ENCODE data around the gene MGAT4A.

Gene MGAT4A

DNA sequence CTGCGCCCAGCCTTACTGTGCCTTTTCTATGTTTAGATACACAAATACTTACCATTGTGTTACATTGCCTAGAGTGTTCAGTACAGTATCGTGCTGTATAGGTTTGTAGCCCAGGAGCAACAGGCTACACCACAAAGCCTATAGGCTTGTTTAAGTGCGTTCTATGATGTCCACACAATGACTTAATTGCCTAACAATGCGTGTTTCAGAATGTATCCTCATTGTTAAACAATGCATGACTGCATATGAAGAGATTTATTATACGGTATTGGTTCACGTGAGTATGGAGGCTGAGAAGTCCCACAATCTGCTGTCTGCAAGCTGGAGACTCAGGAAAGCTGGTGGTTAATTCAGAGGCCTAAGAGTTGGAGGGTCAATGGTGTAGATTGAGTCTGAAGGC, 46.1 kb upstream of the MGAT4A start:
- Histone ChIP-seq H3K27me3 (ENCODE audit: control insufficient read depth in 3 of 3, insufficient read depth in 3 of 3, low read depth in 1 of 3, low read length in 3 of 3) (peaks cover 0 to 4% (median 0%) of the 10 kb centered on the region in 3 experiments), H2BK5ac (ENCODE audit: low read length) (no peak overlapping the region), H3K4me3 (ENCODE audit: low read length in 2 of 2) (no peak overlapping the region), H2BK15ac (ENCODE audit: low read length) (no peak overlapping the region), H3K14ac (ENCODE audit: low read length) (no peak overlapping the region), H2AFZ (ENCODE audit: low read length) (no peak overlapping the region), H2AK5ac (ENCODE audit: low read depth, low read length) (no peak overlapping the region), H2BK120ac (ENCODE audit: low read depth, low read length) (no peak overlapping the region), H2BK12ac (ENCODE audit: low read length) (no peak overlapping the region), H3K4me1 (ENCODE audit: control insufficient read depth in 2 of 2, insufficient read depth in 1 of 2, low read depth in 1 of 2, low read length in 2 of 2) (no peaks in the 10 kb centered on the region), H3K4me2 (ENCODE audit: insufficient read depth, low read length, poor library complexity, severe bottlenecking) (no peak overlapping the region), H3K9me3 (replicated peaks in 1 of 2; ENCODE audit: control insufficient read depth in 2 of 2, insufficient read depth in 1 of 2, low read depth in 1 of 2, low read length in 2 of 2) (no peaks in the 10 kb centered on the region), H3K36me3 (replicated peaks in 1 of 2; ENCODE audit: control insufficient read depth in 2 of 2, insufficient read depth in 2 of 2, low read length in 2 of 2) (no peaks in the 10 kb centered on the region), H3K18ac (ENCODE audit: low read length) (no peak overlapping the region), H4K8ac (ENCODE audit: low read depth, low read length) (no peak overlapping the region), H3K23ac (ENCODE audit: low read depth, low read length, poor library complexity) (no peak overlapping the region), H3K27ac (replicated peaks; ENCODE audit: low read length) (no peak overlapping the region), H4K91ac (ENCODE audit: low read depth, low read length, poor library complexity) (no peak overlapping the region), H3K4ac (ENCODE audit: low read length) (no peak overlapping the region), H3K79me1 (ENCODE audit: low read depth, low read length) (no peaks in the 10 kb centered on the region), H3K9ac (ENCODE audit: low read depth, low read length, poor library complexity) (no peak overlapping the region)
- no peak for DNase-seq (ENCODE audit: low spot score)
- WGBS, 2 donors (ENCODE audit: extremely low coverage in 2 of 2, insufficient read length in 2 of 2, insufficient replicate concordance in 1 of 2), result no CpG with 5 or more reads among the region's 6 CpGs

GRCh38 chr2:98776136-98776535, 45.2 kb upstream of the MGAT4A start:
- Histone ChIP-seq H2BK120ac (ENCODE audit: low read depth, low read length) (no peak overlapping the region), H2BK12ac (ENCODE audit: low read length) (no peak overlapping the region), H4K8ac (ENCODE audit: low read depth, low read length) (no peak overlapping the region), H3K9me3 (replicated peaks in 1 of 2; ENCODE audit: control insufficient read depth in 2 of 2, insufficient read depth in 1 of 2, low read depth in 1 of 2, low read length in 2 of 2) (no peaks in the 10 kb centered on the region), H3K9ac (ENCODE audit: low read depth, low read length, poor library complexity) (no peak overlapping the region), H3K4ac (ENCODE audit: low read length) (no peak overlapping the region), H3K23ac (ENCODE audit: low read depth, low read length, poor library complexity) (no peak overlapping the region), H4K91ac (ENCODE audit: low read depth, low read length, poor library complexity) (no peak overlapping the region), H3K27me3 (ENCODE audit: control insufficient read depth in 3 of 3, insufficient read depth in 3 of 3, low read depth in 1 of 3, low read length in 3 of 3) (peaks cover 0 to 4% (median 0%) of the 10 kb centered on the region in 3 experiments), H3K4me3 (ENCODE audit: low read length in 2 of 2) (no peak overlapping the region), H2BK5ac (ENCODE audit: low read length) (no peak overlapping the region), H3K4me2 (ENCODE audit: insufficient read depth, low read length, poor library complexity, severe bottlenecking) (no peak overlapping the region), H3K4me1 (ENCODE audit: control insufficient read depth in 2 of 2, insufficient read depth in 1 of 2, low read depth in 1 of 2, low read length in 2 of 2) (no peaks in the 10 kb centered on the region), H2AFZ (ENCODE audit: low read length) (no peak overlapping the region), H3K14ac (ENCODE audit: low read length) (no peak overlapping the region), H3K18ac (ENCODE audit: low read length) (no peak overlapping the region), H3K79me1 (ENCODE audit: low read depth, low read length) (no peaks in the 10 kb centered on the region), H2BK15ac (ENCODE audit: low read length) (no peak overlapping the region), H3K27ac (replicated peaks; ENCODE audit: low read length) (no peak overlapping the region), H2AK5ac (ENCODE audit: low read depth, low read length) (no peak overlapping the region), H3K36me3 (replicated peaks in 1 of 2; ENCODE audit: control insufficient read depth in 2 of 2, insufficient read depth in 2 of 2, low read length in 2 of 2) (no peaks in the 10 kb centered on the region)
- DNase-seq (ENCODE audit: low spot score), result no peak
- no CpG with 5 or more reads among the region's 1 CpG for WGBS, 2 donors (ENCODE audit: extremely low coverage in 2 of 2, insufficient read length in 2 of 2, insufficient replicate concordance in 1 of 2)

DNA sequence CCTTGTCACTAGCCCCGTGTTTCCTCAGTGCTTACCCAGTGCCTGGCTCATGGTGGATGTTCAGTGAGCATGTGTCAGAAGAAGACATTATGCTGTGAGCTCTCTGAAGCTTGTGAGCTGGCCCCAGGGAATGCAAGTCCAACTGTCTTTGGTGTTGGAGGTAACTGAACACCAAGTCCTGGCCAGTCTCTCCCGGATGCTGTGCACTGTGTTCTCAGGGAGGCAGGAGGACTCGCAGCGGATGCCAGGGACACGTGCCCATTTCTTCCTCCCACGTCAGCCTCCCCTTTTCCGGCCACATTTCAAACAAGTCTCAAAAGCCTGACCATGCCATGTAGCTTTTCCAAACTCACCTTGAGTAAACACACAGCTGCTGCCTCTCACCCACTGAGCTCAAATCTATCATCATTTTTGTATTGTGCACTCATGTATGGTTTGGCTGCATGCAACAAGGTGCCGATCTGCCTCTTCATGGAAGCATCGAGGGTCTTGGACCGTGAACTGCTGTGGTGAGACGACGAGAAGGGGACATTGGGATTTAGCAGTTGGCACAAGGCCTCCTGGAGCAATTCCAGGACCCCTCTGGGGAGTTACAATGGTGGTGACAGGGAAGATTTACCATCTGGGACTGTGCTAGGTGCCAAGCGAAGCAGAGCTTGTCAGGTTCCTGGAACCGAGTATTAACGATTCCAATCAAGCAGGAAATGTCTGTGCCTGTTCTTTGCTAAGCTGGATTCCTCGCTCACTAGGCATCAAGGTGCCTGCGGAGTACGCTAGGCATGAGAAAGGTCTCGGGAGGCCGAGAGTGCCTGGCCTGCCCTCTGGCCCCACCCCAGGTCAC, 44.4 kb upstream of the MGAT4A start:
- H3K36me3 ChIP-seq (replicated peaks in 1 of 2; ENCODE audit: control insufficient read depth in 2 of 2, insufficient read depth in 2 of 2, low read length in 2 of 2), result no peaks in the 10 kb centered on the region
- no peak for DNase-seq (ENCODE audit: low spot score)
- no CpG with 5 or more reads among the region's 20 CpGs for WGBS, 2 donors (ENCODE audit: extremely low coverage in 2 of 2, insufficient read length in 2 of 2, insufficient replicate concordance in 1 of 2)

DNA sequence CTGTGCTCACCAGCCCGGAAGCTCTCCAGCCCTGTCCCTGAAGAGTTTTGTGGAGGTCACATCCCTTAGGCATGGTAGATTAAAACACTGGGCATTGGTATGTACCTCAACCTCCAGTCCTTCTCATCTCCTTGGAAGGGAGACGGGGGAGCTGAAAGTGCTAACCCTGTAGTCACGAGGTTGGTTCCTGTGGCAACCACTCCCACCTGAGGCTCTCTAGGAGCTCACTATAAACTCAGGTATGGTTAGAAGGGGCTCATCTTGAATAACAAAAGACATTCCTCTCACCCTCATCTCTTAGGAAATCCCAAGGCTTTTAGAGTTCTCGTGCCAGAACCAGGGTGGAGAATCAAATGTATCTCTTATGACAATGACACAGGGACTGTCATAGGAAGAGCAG, 43.0 kb upstream of the MGAT4A start:
- Histone ChIP-seq H2AK5ac (ENCODE audit: low read depth, low read length) (no peak overlapping the region), H2BK5ac (ENCODE audit: low read length) (no peak overlapping the region), H3K79me1 (ENCODE audit: low read depth, low read length) (no peaks in the 10 kb centered on the region), H4K91ac (ENCODE audit: low read depth, low read length, poor library complexity) (no peak overlapping the region), H2AFZ (ENCODE audit: low read length) (no peak overlapping the region), H3K23ac (ENCODE audit: low read depth, low read length, poor library complexity) (no peak overlapping the region), H3K36me3 (replicated peaks in 1 of 2; ENCODE audit: control insufficient read depth in 2 of 2, insufficient read depth in 2 of 2, low read length in 2 of 2) (no peaks in the 10 kb centered on the region), H3K18ac (ENCODE audit: low read length) (no peak overlapping the region), H3K4me1 (ENCODE audit: control insufficient read depth in 2 of 2, insufficient read depth in 1 of 2, low read depth in 1 of 2, low read length in 2 of 2) (no peaks in the 10 kb centered on the region), H3K14ac (ENCODE audit: low read length) (no peak overlapping the region), H3K4me2 (ENCODE audit: insufficient read depth, low read length, poor library complexity, severe bottlenecking) (no peak overlapping the region), H3K4ac (ENCODE audit: low read length) (no peak overlapping the region), H2BK120ac (ENCODE audit: low read depth, low read length) (no peak overlapping the region), H3K27ac (replicated peaks; ENCODE audit: low read length) (no peak overlapping the region), H3K4me3 (ENCODE audit: low read length in 2 of 2) (no peak overlapping the region), H3K9me3 (replicated peaks in 1 of 2; ENCODE audit: control insufficient read depth in 2 of 2, insufficient read depth in 1 of 2, low read depth in 1 of 2, low read length in 2 of 2) (no peaks in the 10 kb centered on the region), H2BK15ac (ENCODE audit: low read length) (no peak overlapping the region), H4K8ac (ENCODE audit: low read depth, low read length) (no peak overlapping the region), H3K27me3 (ENCODE audit: control insufficient read depth in 3 of 3, insufficient read depth in 3 of 3, low read depth in 1 of 3, low read length in 3 of 3) (peaks cover 0 to 4% (median 0%) of the 10 kb centered on the region in 3 experiments), H2BK12ac (ENCODE audit: low read length) (no peak overlapping the region), H3K9ac (ENCODE audit: low read depth, low read length, poor library complexity) (no peak overlapping the region)
- DNase-seq (ENCODE audit: low spot score), result no peak
- no CpG with 5 or more reads among the region's 4 CpGs for WGBS, 2 donors (ENCODE audit: extremely low coverage in 2 of 2, insufficient read length in 2 of 2, insufficient replicate concordance in 1 of 2)

More for the DNA sequence above, 44.4 kb upstream of the MGAT4A start:
- H2BK120ac ChIP-seq (ENCODE audit: low read depth, low read length), result no peak overlapping the region
- H3K9ac ChIP-seq (ENCODE audit: low read depth, low read length, poor library complexity), result no peak overlapping the region
- H3K4me2 ChIP-seq (ENCODE audit: insufficient read depth, low read length, poor library complexity, severe bottlenecking), result no peak overlapping the region
- no peak overlapping the region for H3K14ac ChIP-seq (ENCODE audit: low read length)
- H3K18ac ChIP-seq (ENCODE audit: low read length), result no peak overlapping the region
- no peak overlapping the region for H3K23ac ChIP-seq (ENCODE audit: low read depth, low read length, poor library complexity)
- no peaks in the 10 kb centered on the region for H3K4me1 ChIP-seq (ENCODE audit: control insufficient read depth in 2 of 2, insufficient read depth in 1 of 2, low read depth in 1 of 2, low read length in 2 of 2)
- H3K4me3 ChIP-seq (ENCODE audit: low read length in 2 of 2), result peak overlapping the region in 1 of 2 donors; percentile 23
- H2AFZ ChIP-seq (ENCODE audit: low read length), result no peak overlapping the region
- no peak overlapping the region for H3K27ac ChIP-seq (replicated peaks; ENCODE audit: low read length)
- H3K9me3 ChIP-seq (replicated peaks in 1 of 2; ENCODE audit: control insufficient read depth in 2 of 2, insufficient read depth in 1 of 2, low read depth in 1 of 2, low read length in 2 of 2), result no peaks in the 10 kb centered on the region
- H4K91ac ChIP-seq (ENCODE audit: low read depth, low read length, poor library complexity), result no peak overlapping the region
- peaks cover 0 to 4% (median 0%) of the 10 kb centered on the region in 3 experiments for H3K27me3 ChIP-seq (ENCODE audit: control insufficient read depth in 3 of 3, insufficient read depth in 3 of 3, low read depth in 1 of 3, low read length in 3 of 3)
- no peak overlapping the region for H4K8ac ChIP-seq (ENCODE audit: low read depth, low read length)
- H3K79me1 ChIP-seq (ENCODE audit: low read depth, low read length), result no peaks in the 10 kb centered on the region
- no peak overlapping the region for H2BK15ac ChIP-seq (ENCODE audit: low read length)
- H2AK5ac ChIP-seq (ENCODE audit: low read depth, low read length), result no peak overlapping the region
- no peak overlapping the region for H2BK5ac ChIP-seq (ENCODE audit: low read length)
- no peak overlapping the region for H3K4ac ChIP-seq (ENCODE audit: low read length)
- H2BK12ac ChIP-seq (ENCODE audit: low read length), result no peak overlapping the region

Data from neuronal stem cell (in vitro differentiated cells).